ENCODE data around the gene UBB.

DNA sequence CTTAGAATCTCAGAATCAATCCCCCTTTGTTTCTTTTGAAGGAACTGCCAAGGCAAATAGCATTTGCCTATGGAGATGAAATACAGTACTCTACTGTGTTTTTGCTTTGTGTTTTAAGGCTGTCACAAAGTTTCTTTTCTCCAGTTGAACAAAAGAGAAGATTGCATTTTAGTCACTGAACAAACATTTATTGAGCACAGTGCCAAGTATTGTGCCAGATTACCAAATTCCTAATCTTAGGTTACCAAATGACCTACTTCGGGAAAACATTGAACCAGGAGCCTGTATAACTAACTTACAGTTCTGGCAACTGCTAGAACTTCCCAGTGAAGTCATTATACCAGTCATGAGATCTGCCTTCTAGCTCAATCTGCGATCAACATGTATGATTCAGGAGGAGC is 3.0 kb upstream of the UBB start:
- TF ChIP-seq POLR2AphosphoS5 (IDR thresholded peaks at IDR 0.05; ENCODE audit: low read depth, low read length) (no peak), SIN3A (IDR thresholded peaks at IDR 0.05; ENCODE audit: borderline replicate concordance, insufficient read depth, low read depth, low read length) (no peak), TCF7L2 (IDR thresholded peaks at IDR 0.05; ENCODE audit: low read depth, low read length) (no peak)
- TF ChIP-seq, protein P1, sequence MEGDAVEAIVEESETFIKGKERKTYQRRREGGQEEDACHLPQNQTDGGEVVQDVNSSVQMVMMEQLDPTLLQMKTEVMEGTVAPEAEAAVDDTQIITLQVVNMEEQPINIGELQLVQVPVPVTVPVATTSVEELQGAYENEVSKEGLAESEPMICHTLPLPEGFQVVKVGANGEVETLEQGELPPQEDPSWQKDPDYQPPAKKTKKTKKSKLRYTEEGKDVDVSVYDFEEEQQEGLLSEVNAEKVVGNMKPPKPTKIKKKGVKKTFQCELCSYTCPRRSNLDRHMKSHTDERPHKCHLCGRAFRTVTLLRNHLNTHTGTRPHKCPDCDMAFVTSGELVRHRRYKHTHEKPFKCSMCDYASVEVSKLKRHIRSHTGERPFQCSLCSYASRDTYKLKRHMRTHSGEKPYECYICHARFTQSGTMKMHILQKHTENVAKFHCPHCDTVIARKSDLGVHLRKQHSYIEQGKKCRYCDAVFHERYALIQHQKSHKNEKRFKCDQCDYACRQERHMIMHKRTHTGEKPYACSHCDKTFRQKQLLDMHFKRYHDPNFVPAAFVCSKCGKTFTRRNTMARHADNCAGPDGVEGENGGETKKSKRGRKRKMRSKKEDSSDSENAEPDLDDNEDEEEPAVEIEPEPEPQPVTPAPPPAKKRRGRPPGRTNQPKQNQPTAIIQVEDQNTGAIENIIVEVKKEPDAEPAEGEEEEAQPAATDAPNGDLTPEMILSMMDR (IDR thresholded peaks at IDR 0.05) = no peak
- TF ChIP-seq, protein P2, sequence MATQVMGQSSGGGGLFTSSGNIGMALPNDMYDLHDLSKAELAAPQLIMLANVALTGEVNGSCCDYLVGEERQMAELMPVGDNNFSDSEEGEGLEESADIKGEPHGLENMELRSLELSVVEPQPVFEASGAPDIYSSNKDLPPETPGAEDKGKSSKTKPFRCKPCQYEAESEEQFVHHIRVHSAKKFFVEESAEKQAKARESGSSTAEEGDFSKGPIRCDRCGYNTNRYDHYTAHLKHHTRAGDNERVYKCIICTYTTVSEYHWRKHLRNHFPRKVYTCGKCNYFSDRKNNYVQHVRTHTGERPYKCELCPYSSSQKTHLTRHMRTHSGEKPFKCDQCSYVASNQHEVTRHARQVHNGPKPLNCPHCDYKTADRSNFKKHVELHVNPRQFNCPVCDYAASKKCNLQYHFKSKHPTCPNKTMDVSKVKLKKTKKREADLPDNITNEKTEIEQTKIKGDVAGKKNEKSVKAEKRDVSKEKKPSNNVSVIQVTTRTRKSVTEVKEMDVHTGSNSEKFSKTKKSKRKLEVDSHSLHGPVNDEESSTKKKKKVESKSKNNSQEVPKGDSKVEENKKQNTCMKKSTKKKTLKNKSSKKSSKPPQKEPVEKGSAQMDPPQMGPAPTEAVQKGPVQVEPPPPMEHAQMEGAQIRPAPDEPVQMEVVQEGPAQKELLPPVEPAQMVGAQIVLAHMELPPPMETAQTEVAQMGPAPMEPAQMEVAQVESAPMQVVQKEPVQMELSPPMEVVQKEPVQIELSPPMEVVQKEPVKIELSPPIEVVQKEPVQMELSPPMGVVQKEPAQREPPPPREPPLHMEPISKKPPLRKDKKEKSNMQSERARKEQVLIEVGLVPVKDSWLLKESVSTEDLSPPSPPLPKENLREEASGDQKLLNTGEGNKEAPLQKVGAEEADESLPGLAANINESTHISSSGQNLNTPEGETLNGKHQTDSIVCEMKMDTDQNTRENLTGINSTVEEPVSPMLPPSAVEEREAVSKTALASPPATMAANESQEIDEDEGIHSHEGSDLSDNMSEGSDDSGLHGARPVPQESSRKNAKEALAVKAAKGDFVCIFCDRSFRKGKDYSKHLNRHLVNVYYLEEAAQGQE (IDR thresholded peaks at IDR 0.05; ENCODE audit: insufficient read depth in 1 of 2, low read depth in 2 of 2, low read length in 1 of 2) = no peak

Measured in Panc1 (cell line).